Upper lobe of left lung (tissue), 6 donors: ENCODE measurements around the gene POU4F1. TPM values are rescaled to one million over a fixed set of nuclear protein-coding genes. Genes with fewer than 3 reads are reported as not detected.

Experiments
- ATAC-seq, 2 donors: fragments of 200-7000 bp; cut with Tn5 transposase; one replicate each; pipeline ENCODE4 v1.9.1; 2022; ENCODE audit warnings: mild to moderate bottlenecking in 2 of 2, moderate library complexity in 2 of 2; ENCODE audit not compliant: low FRiP score in 2 of 2
- DNase-seq, 2 donors: peaks; one replicate each; pipeline ENCODE4 v3.0.0-alpha.2; 2019 to 2020
- H3K27ac ChIP-seq, 4 donors: fragments of 200-600 bp; sonication (generic); one replicate each; pipeline ENCODE4 v1.5.1; 2016 to 2019
- H3K27me3 ChIP-seq, 4 donors: fragments of 200-600 bp; sonication (generic); one replicate each; pipeline ENCODE4 v1.5.1; 2017 to 2019
- H3K36me3 ChIP-seq, 4 donors: fragments of 200-600 bp; sonication (generic); one replicate each; pipeline ENCODE4 v1.5.1; 2016 to 2019
- H3K4me1 ChIP-seq, 4 donors: fragments of 200-600 bp; sonication (generic); one replicate each; pipeline ENCODE4 v1.5.1; 2018 to 2019
- H3K4me3 ChIP-seq, 4 donors: fragments of 200-600 bp; sonication (generic); one replicate each; pipeline ENCODE4 v1.5.1; 2017 to 2019; ENCODE audit warnings: mild to moderate bottlenecking in 2 of 4, moderate library complexity in 1 of 4
- H3K9me3 ChIP-seq, 4 donors: fragments of 200-600 bp; sonication (generic); one replicate each; pipeline ENCODE4 v1.5.1; 2018 to 2019
- EP300 ChIP-seq, 4 donors: sonication (generic); formaldehyde crosslinking; IDR thresholded peaks; one replicate each; pipeline ENCODE4 v1.5.1; 2017; ENCODE audit warnings: antibody characterized with exemption in 4 of 4, control low read depth in 2 of 4
- POLR2A ChIP-seq, 4 donors: fragments of 450-650 bp; IDR thresholded peaks; one replicate each; pipeline ENCODE4 v1.5.1; 2016 to 2017; ENCODE audit warnings: antibody characterized with exemption in 4 of 4, mild to moderate bottlenecking in 2 of 4
- POLR2AphosphoS5 ChIP-seq, 2 donors: sonication (generic); formaldehyde crosslinking; IDR thresholded peaks; one replicate each; pipeline ENCODE4 v1.5.1; 2017; ENCODE audit warnings: antibody characterized with exemption in 2 of 2
- WGBS, 2 donors: methylation state at CpG; one replicate each; pipeline ENCODE4 v1.1.5; 2017 to 2018; 5-methylcytosine and 5-hydroxymethylcytosine counted together
- total RNA-seq, 6 donors: library from RNA; depleted of rRNA in 4 of 6; stranded (reverse); fragments of >200 nt in 4 of 6; gene quantifications; one replicate each; pipeline versions ENCODE4 v1.1.0 to v1.2.1, GENCODE V29; 2016 to 2021
- TF ChIP-seq, protein P1 (sequence below), 6 experiments: fragments of 450-650 bp in 4 of 6; fragments of 200-600 bp in 2 of 6; sonication (generic) in 2 of 6; IDR thresholded peaks; one replicate each; pipeline ENCODE4 v1.5.1; 2016 to 2019; ENCODE audit warnings: antibody characterized with exemption in 6 of 6
- donor health status: DM: no; HTN: no; CAD: no; lungs with moderate emphysema.
- donor health status: DM: no; HTN: yes; CAD: no; lungs with severe emphysema.

The POU4F1 gene
- total RNA-seq, 6 donors from 2014 or later: not detected

DNA sequence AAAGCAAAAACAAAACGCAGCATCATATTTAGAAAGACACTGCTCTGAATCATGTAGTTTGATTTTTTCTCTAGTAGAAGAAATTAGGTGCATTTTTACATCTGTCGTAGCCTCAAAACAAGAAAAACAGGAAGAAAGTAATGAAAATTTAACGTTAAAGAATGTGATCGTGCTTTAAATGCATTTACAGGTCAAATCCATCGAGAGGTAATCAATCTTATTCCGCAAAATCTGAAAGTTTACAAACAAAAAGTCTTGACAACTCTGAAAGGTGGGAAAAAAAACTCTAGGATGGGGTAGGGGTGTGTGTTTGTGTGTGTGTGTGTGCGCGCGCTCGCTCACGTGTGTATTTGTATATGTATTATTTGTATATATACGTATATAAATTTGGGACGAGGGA lies 10.2 kb downstream of the POU4F1 start:
- WGBS, 2 donors: 16 to 18% methylated on average over 13 of the region's 13 CpGs

GRCh38 chr13:78592584-78592983 lies 10.8 kb downstream of the POU4F1 start:
- Histone ChIP-seq H3K4me1 (peaks cover 5 to 18% (median 11%) of the 10 kb centered on the region in 4 donors), H3K27ac (no peak overlapping the region), H3K36me3 (no peaks in the 10 kb centered on the region), H3K4me3 (no peak overlapping the region), H3K27me3 (peaks cover 0 to 59% (median 36%) of the 10 kb centered on the region in 4 donors), H3K9me3 (no peaks in the 10 kb centered on the region)
- ATAC-seq (no peak), DNase-seq (no peak)
- TF ChIP-seq POLR2AphosphoS5 (IDR thresholded peaks at IDR 0.05) (no peak), POLR2A (IDR thresholded peaks at IDR 0.05) (no peak), EP300 (IDR thresholded peaks at IDR 0.05) (no peak)
- TF ChIP-seq, protein P1, sequence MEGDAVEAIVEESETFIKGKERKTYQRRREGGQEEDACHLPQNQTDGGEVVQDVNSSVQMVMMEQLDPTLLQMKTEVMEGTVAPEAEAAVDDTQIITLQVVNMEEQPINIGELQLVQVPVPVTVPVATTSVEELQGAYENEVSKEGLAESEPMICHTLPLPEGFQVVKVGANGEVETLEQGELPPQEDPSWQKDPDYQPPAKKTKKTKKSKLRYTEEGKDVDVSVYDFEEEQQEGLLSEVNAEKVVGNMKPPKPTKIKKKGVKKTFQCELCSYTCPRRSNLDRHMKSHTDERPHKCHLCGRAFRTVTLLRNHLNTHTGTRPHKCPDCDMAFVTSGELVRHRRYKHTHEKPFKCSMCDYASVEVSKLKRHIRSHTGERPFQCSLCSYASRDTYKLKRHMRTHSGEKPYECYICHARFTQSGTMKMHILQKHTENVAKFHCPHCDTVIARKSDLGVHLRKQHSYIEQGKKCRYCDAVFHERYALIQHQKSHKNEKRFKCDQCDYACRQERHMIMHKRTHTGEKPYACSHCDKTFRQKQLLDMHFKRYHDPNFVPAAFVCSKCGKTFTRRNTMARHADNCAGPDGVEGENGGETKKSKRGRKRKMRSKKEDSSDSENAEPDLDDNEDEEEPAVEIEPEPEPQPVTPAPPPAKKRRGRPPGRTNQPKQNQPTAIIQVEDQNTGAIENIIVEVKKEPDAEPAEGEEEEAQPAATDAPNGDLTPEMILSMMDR (IDR thresholded peaks at IDR 0.05): no peak
- 12 to 14% methylated on average over 6 of the region's 6 CpGs for WGBS, 2 donors

More for the DNA sequence above, 10.2 kb downstream of the POU4F1 start:
- H3K4me3 ChIP-seq: no peak overlapping the region
- H3K9me3 ChIP-seq: no peaks in the 10 kb centered on the region
- no peak for ATAC-seq
- no peak for TF ChIP-seq POLR2AphosphoS5 (IDR thresholded peaks at IDR 0.05)
- no peak for TF ChIP-seq EP300 (IDR thresholded peaks at IDR 0.05)
- peaks cover 5 to 18% (median 11%) of the 10 kb centered on the region in 4 donors for H3K4me1 ChIP-seq
- H3K27me3 ChIP-seq: peaks cover 0 to 63% (median 37%) of the 10 kb centered on the region in 4 donors
- no peaks in the 10 kb centered on the region for H3K36me3 ChIP-seq
- H3K27ac ChIP-seq: no peak overlapping the region
- no peak for DNase-seq

GRCh38 chr13:78589206-78589605 lies 14.1 kb downstream of the POU4F1 start:
- Histone ChIP-seq H3K9me3 (no peaks in the 10 kb centered on the region), H3K4me1 (no peaks in the 10 kb centered on the region), H3K27me3 (peaks cover 0 to 35% (median 14%) of the 10 kb centered on the region in 4 donors), H3K4me3 (no peak overlapping the region), H3K36me3 (no peaks in the 10 kb centered on the region), H3K27ac (no peak overlapping the region)
- DNase-seq (no peak), ATAC-seq (no peak)
- TF ChIP-seq EP300 (IDR thresholded peaks at IDR 0.05) (no peak), POLR2A (IDR thresholded peaks at IDR 0.05) (no peak), POLR2AphosphoS5 (IDR thresholded peaks at IDR 0.05) (no peak)
- TF ChIP-seq, protein P1 (IDR thresholded peaks at IDR 0.05): no peak
- 6 to 7% methylated on average over 7 of the region's 7 CpGs for WGBS, 2 donors

DNA sequence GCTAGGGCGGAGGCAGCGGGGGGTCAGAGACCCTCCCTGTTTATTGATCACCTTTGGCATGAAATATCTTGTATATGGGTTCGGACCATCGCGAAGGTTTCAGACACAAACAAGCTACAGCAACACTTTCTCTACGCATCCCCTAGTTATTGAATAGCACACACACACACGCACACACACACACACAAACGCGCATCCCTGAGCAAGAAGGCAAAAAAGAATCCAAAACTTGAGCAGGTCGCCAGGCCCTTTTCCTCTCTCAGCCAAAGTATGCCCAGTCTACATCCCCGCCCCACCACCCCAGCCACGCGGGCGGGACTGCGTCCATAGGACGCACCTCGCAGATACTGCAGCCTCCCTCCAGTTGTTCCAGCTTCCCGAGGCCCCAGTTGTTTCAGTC lies 16.0 kb downstream of the POU4F1 start:
- ATAC-seq: no peak
- WGBS, 2 donors: 19 to 24% methylated on average over 18 of the region's 18 CpGs
- Histone ChIP-seq H3K27ac (no peak overlapping the region), H3K36me3 (no peaks in the 10 kb centered on the region), H3K9me3 (no peaks in the 10 kb centered on the region), H3K4me3 (no peak overlapping the region), H3K27me3 (peaks cover 0 to 18% (median 7%) of the 10 kb centered on the region in 4 donors), H3K4me1 (no peaks in the 10 kb centered on the region)
- TF ChIP-seq POLR2AphosphoS5 (IDR thresholded peaks at IDR 0.05) (no peak), POLR2A (IDR thresholded peaks at IDR 0.05) (no peak)
- TF ChIP-seq, protein P1 (IDR thresholded peaks at IDR 0.05): no peak
- peak in 1 of 2 donors; percentile 42 for DNase-seq

- DNase-seq (peak in 1 of 2 donors; percentile 56), ATAC-seq (no peak)
- Histone ChIP-seq H3K4me1 (no peaks in the 10 kb centered on the region), H3K27me3 (peaks cover 0 to 18% (median 7%) of the 10 kb centered on the region in 4 donors), H3K27ac (no peak overlapping the region), H3K4me3 (no peak overlapping the region), H3K36me3 (no peaks in the 10 kb centered on the region), H3K9me3 (no peaks in the 10 kb centered on the region)
- TF ChIP-seq EP300 (IDR thresholded peaks at IDR 0.05): no peak
- 9 to 17% methylated on average over 16 to 21 of the region's 21 CpGs for WGBS, 2 donors
These were observed 16.6 kb downstream of the POU4F1 start for GRCh38 chr13:78586706-78587105.

GRCh38 chr13:78576261-78576660 lies 27.1 kb downstream of the POU4F1 start:
- WGBS, 2 donors: 84 to 89% methylated on average over 4 of the region's 4 CpGs
- H3K27ac ChIP-seq: no peak overlapping the region
- H3K27me3 ChIP-seq: no peaks in the 10 kb centered on the region
- no peaks in the 10 kb centered on the region for H3K36me3 ChIP-seq
- H3K9me3 ChIP-seq: no peaks in the 10 kb centered on the region
- no peak for DNase-seq
- H3K4me1 ChIP-seq: no peaks in the 10 kb centered on the region
- H3K4me3 ChIP-seq: no peak overlapping the region
- TF ChIP-seq POLR2A (IDR thresholded peaks at IDR 0.05) (no peak), POLR2AphosphoS5 (IDR thresholded peaks at IDR 0.05) (no peak), EP300 (IDR thresholded peaks at IDR 0.05) (no peak)
- TF ChIP-seq, protein P1 (IDR thresholded peaks at IDR 0.05): no peak
- no peak for ATAC-seq
